Raji (cell line): ENCODE measurements around the gene PEX7.

Source experiments
- POLR2A ChIP-seq: IDR thresholded peaks from 2 replicates; pipeline ENCODE4 v1.6.1; 2011; ENCODE audit warnings: low read depth, low read length, control low read depth; ENCODE audit not compliant: insufficient read depth

Gene PEX7

DNA sequence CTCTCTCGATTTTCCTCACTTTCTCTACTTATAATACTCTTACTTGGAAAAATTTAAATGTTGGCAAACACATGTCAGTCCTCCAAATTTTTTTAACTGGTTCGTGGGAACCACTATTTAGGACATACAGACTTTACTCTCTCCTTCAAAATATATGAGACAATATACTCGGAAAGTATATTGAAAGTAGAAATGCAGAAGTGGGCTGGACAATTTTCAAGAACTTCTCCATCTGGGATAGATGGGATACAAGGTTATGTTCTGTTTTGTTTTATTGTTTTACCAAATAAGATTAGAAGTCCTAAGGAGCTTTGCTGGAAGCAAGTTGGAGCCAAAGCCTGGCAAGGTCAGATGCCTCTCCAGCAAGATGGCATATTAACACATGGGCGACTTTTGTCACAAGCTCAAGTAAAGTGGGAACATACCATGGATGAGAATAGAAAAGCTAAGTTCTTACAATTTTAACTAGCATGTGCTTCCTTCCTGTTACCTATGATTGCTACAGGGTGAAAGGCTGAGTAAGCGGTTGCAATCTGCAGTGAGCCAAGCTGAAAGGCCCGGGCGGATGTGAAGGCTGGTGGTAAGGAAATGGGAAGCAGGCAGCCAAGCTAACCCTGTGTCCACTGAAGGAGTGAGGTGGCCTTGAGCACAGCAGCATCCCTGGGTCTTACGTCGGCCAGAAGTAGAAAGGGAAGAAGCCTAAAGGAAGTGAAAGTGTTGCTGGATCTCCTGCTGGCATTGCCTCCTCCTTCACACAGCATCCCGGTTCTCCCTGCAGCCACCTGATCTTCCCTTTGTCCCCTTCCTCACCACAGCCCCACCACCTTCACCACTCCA, 37.3 kb upstream of the PEX7 start:
- TF ChIP-seq POLR2A: no peak

DNA sequence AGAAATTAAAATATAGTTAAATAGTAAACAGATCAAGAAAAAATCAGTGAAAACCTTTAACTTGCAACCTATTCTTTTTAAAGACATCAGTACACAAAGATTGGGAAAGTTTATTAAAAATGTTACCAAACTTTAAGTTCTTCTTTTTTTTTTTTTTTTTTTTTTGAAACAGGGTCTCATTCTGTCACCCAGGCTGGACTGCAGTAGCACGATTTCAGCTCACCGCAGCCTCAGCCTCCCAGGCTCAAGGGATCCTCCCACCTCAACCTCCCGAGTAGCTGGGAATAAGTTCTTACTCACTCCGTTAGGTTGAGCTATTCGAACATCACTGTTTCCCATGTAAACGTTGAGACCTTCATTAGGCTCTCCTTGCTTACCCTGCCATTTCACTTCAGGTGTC, 35.7 kb upstream of the PEX7 start:
- TF ChIP-seq POLR2A: no peak

DNA sequence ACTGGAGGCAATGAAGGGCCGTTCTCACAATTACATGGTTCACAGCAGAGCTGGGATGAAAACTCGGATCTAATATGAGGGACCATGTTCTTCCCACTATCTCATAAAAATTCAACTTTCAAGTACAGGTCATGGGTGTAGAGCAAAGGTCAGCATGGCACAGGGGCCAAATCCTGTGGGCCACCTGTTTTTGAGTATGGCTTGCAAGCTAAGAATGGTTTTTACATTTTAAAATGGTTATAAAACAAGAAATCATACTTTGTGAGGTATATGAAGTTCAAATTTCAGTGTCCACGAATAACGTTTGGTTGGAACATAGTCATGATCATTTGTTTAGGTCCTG, 34.7 kb upstream of the PEX7 start:
- TF ChIP-seq POLR2A: no peak

DNA sequence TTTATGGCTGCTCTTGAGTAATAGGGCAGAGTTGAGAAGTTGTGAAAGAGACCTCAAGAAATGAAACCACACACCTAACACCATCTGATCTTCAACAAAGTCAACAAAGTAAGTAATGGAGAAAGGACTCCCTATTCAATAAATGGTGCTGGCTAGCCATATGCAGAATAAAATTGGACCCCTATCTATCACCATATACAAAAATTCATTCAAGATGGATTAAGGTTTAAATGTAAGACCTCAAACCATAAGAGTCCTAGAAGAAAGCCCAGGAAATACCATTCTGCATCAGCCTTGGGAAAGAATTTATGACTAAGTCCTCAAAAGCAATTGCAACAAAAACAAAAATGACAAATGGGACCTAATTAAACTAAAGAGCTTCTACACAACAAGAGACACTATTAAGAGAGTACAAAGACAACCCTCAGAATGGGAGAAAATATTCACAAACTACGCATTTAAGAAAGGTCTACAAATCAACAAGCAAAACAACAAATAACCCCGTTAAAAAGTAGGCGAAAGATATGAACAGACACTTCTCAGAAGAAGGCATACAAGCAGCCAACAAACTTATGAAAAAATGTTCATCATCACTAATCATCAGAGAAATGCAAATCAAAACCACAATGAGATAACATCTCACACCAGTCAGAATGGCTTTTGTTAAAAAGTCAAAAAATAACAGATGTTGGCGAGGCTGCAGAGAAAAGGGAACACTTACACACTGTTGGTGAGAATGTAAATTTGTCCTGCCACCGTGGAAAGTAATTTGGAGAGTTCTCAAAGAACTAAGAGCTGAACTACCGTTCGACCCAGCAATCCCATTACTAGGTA, 34.1 kb upstream of the PEX7 start:
- no peak for TF ChIP-seq POLR2A

DNA sequence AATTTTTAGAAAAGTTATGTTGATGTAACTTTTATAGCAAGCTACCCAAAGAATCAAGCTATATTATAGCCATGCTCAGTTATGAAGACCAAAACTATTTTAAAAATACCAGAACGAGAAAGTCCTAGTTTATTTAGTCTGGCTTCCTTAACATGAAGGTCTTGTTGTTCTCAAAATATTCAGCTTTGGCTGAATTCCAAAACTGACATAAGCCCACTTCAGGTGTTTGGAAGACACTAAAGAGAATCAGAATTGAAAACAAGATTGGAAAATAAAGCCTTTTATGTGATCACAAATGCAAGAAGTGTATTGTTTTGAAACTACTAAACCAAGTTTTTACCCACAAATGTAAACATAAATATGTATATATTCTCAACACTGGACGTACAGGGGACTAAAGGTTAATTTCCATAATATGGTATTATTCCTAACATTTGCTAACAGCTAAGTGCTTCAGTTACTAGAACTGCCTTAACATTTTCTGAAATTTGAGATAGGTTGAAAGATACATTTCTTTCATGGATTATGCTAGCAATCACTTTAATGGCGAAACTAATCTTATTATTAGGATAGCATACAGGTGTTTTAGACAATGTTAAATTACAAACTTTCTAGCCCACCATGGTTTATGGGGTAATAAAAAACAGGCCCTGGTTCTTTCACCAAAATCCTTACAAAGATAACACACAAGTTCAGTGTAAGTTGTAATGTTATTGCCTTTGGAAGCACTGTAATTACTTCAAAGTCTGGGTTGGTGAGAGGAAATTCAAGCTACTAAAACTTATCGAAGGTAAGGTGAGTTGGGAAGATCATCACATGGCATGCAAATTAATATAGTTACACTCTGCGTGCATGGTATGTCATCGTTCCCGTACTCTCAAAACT, 31.7 kb upstream of the PEX7 start:
- TF ChIP-seq POLR2A: no peak

DNA sequence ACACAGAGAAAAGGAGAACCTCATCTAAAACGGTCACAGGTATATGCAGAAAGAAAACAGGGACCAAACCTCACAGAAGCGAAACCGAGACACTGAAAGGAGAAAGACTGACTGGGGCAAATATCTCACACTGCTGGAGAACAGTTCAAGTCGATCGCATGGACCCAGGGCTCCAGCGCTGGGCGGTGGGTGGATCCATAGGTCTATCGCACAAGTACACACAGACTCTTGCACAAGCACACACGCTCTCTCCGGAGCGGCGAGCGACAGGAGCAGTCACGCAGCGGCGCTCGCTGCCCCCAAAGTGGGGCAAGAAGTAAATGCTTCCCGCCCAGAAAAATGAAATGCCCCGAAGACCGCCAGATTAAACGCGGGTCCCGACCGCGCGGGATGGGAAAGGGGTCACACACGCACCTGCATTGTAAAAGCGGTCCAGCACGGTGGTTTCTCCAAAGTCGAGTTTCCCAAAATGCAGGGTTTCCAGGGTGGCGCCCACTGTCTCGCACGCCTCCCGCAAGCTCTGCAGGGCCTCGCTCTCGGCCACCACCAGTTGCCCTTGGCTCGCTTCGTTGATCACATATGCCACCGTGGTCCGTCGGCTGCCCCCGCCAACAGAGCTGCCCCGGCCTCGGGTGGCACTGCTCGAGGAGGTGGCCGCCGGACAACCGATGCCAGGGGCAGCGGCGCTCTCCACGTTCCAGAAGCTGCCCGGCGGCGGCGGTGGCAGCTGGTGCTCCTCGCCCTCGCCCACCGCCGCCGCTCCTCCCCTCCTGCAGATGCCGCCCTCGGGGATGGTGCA, 30.9 kb upstream of the PEX7 start:
- peak; percentile 63 for TF ChIP-seq POLR2A

DNA sequence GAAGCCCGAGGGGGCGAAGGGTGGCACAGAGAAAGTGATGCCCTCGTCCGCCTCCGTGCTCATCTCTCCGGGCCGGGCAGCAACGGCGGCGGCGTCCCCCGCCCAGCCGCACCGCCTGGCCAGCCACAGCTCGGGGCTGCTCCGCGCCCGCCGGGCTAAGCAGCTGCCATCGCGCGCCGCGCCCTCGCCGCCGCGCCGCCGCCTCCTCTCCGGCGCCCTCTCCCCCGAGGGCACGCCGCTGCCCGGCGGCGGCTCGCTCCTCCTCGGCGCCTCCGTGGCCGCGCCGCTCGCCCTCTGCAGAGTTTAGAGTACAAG, 30.3 kb upstream of the PEX7 start:
- no peak for TF ChIP-seq POLR2A

DNA sequence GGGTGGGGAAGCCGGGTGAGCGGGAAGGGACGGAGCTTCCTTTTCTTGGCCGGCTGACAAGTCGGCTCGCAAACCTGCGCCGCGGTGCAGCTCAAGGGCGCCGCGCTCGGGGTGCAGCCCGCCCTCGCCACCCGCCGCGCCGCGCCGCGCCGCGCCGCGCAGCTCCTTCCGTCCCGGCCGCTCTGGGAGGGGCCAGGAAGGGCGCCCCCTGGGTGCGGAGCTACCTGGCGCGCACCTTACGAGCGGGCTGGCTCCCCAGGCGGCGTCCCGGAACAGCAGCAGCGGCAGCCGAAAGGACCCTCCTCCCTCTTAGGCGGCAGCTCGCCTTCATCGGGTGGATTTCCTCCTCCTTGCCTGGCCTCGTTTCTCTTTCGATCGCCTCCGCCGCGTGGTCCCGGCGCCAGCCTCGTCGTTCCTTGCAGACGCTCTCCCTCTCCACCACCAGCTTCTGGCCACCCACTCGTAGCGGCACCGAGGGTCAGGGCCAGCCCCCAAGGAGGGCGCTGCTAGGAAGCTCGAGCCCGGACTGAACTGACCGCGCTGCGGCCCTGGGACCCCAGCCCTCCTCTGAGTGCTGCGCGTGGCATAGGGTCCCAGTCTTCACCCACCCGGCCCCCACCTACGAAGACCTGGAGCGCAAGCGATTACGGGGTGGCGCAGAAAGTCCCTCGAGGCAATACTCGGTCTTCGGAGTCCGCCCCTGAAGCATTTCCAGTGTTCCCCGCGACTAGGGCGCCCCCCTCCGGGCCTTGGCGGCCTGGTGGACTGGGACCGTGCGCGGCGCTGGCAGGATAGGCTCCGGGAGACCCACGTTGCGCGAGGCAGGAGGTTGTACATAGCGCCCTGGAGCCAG, 29.8 kb upstream of the PEX7 start, which contains the start of gene MAP3K5:
Gene MAP3K5, minus strand, starts transcription at position 68 of the 853 bp plus-strand sequence. CDS start 320 bp downstream, outside the sequence.
- peak; percentile 73 for TF ChIP-seq POLR2A

DNA sequence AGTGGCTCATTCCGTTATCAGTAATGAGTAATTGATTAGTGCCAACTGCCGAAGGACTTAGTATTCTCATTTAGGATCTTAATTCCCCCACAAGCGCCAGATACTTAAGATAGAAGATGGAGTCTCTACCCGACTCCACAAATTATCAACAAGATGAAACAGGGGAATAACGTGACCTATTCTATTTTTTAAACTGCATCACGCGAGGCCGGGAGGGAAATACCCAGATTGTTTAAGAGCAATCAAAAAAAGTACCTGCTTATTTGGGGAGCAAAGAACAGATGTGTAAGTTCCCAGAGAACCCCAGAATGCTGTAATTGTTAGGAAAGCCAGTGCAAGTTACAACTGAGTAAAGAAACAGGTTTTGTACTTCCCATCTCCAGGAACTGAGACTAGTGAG, 29.0 kb upstream of the PEX7 start:
- no peak for TF ChIP-seq POLR2A

DNA sequence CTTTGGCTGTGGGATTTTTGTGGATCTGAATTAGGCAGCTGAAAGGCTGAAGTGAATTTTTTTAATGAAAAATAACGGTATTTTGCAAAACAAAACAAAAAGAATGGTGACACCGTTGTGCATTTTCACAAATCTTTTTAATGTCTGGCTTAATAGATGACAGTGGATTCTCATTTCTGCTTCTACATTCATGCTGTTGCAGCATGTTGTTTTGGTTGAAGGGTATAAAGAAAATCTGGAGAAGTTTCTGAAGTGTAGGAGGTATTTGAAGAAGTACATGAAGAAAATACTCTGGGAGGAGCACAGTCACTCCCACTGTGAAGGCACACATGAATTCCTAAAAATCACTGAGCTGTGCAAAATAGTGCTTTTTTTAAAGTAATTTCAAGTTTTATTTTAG, 27.0 kb upstream of the PEX7 start:
- TF ChIP-seq POLR2A: no peak

DNA sequence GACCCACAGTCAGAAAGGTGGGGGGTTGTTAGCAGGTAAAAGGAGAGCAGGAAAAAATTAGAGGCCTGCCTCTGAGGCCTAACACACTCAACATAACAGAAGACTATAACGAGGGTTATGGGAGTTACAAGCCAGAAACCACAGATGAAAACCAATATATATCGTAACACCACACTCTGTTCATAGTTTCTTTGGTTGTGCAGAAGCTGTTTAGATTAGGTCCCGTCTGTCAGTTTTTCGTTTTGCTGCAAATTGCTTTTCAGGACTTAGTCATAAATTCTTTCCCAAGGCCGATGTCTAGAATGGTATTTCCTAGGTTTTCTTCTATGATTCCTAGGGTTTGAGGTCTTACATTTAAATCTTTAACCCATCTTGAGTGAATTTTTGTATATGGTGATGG, 26.4 kb upstream of the PEX7 start:
- TF ChIP-seq POLR2A: no peak

DNA sequence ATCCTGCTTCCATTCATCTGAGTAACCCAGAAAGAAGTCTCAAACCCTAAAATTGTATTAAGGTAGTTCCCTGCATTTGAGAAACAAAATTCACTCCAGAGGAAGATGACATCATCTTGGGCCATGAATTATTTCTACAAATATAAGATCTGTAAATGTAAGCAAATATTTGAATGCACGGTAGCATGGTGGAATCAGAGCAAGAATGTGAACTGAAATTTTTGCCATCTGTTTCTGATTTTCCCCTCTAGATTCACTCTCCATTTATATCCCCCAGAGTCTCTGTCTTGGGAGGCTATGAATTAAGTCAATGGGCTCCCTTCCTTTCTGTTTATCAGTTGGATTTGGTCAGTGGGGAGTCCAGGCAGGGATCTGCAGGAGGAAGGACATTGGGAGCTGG, 24.3 kb upstream of the PEX7 start:
- no peak for TF ChIP-seq POLR2A

DNA sequence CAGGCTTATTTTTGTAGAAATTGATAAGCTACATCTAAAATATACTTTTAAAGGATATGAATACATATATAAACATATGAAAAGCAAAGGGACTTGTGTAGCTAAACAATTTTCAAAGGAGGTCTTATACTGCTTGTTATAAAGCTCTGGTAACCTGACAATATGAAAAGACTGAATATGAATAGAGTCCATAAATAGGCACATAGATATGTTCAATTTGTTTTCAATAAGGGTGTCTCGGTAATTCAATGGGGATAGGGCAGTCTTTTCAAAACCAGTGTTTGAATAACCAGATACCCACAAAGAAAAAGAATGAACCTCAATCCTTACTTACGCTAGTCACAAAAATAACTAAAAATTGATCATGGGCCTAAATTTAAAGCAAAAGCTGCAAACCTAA, 20.8 kb upstream of the PEX7 start:
- no peak for TF ChIP-seq POLR2A

DNA sequence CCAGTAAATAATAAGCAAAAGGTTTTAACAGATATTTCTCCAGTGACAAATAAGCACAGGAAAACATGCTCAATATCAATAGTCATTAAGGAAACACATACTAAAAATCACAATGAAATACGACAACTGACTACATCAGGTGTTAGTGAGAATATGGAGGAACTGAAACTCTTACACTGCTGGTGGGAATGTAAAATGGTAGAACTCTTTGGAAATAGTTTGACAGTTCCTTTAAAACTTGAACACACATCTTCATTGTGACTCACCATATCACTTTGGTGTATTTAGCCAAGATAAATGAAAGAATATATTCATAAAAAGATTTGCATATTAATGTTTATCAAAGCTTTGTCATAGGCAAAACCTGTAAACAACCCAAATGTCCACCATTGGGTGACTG, 18.8 kb upstream of the PEX7 start:
- no peak for TF ChIP-seq POLR2A
